ENCODE results near the gene SGPP2. TPM values are rescaled to one million over a fixed set of nuclear protein-coding genes. Genes with fewer than 3 reads are reported as not detected.

SGPP2 gene
- polyA plus RNA-seq, 2 of the 4 experiments (the other 2 are of a cell fraction) = 0.10 to 0.26 TPM

DNA sequence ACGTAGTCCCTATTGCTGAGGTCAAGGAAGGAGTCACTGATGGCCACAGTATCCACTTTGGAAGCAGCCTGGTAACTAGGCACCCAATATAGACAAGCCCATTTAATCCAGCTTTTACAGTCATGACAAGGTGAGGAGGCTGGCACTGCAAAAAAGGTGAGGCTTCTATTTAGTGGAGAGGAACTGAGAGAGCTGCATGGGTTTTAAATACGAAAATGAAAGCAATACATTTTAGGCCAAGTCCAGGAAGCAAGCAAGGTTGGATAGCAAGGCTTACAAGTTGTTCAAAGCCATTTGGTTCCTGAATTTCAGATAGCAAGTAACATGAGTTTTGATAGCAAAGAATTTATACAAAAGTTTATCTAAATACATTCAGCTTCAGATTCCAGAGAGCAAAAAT lies 80.4 kb downstream of the SGPP2 start:
- no peak for DNase-seq (ENCODE audit: low read depth in 1 of 2, low spot score in 1 of 2)
- Histone ChIP-seq H3K4me2 (no peak overlapping the region), H3K4me1 (no peaks in the 10 kb centered on the region), H3K9me3 (no peaks in the 10 kb centered on the region), H3K27ac (no peak overlapping the region), H3K4me3 (no peak overlapping the region)
- CTCF ChIA-PET = interaction anchor here (0.7 kb wide), 1 partner anchor 11 kb away, joined by 3 read pairs; no protein-coding TSS in a partner anchor
- 25% methylated on average over 2 of the region's 2 CpGs for WGBS (ENCODE audit: missing lambda C conversion rate)
- no peak for FAIRE-seq
- ATAC-seq = no peak
- POLR2A ChIA-PET = no interaction called here
- no peak for TF ChIP-seq EHMT2 (IDR thresholded peaks at IDR 0.05; ENCODE audit: low read depth)
- TF ChIP-seq, protein P1, sequence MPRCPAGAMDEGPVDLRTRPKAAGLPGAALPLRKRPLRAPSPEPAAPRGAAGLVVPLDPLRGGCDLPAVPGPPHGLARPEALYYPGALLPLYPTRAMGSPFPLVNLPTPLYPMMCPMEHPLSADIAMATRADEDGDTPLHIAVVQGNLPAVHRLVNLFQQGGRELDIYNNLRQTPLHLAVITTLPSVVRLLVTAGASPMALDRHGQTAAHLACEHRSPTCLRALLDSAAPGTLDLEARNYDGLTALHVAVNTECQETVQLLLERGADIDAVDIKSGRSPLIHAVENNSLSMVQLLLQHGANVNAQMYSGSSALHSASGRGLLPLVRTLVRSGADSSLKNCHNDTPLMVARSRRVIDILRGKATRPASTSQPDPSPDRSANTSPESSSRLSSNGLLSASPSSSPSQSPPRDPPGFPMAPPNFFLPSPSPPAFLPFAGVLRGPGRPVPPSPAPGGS (IDR thresholded peaks at IDR 0.05) = no peak
- TF ChIP-seq ZNF302 (CRISPR knock-in tag; IDR thresholded peaks at IDR 0.05) = no peak
- no peak for TF ChIP-seq KDM1A (IDR thresholded peaks at IDR 0.05; ENCODE audit: low read depth)
- no peak for TF ChIP-seq ZSCAN20 (CRISPR knock-in tag; IDR thresholded peaks at IDR 0.05)
- TF ChIP-seq, protein P2, sequence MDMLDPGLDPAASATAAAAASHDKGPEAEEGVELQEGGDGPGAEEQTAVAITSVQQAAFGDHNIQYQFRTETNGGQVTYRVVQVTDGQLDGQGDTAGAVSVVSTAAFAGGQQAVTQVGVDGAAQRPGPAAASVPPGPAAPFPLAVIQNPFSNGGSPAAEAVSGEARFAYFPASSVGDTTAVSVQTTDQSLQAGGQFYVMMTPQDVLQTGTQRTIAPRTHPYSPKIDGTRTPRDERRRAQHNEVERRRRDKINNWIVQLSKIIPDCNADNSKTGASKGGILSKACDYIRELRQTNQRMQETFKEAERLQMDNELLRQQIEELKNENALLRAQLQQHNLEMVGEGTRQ (IDR thresholded peaks at IDR 0.05) = no peak
- TF ChIP-seq HOXB13 (CRISPR knock-in tag; IDR thresholded peaks at IDR 0.05; ENCODE audit: low read depth) = no peak
- TF ChIP-seq KDM5A (IDR thresholded peaks at IDR 0.05) = no peak
- TF ChIP-seq SMC3 (IDR thresholded peaks at IDR 0.05) = no peak
- TF ChIP-seq, protein P3, sequence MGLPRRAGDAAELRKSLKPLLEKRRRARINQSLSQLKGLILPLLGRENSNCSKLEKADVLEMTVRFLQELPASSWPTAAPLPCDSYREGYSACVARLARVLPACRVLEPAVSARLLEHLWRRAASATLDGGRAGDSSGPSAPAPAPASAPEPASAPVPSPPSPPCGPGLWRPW (IDR thresholded peaks at IDR 0.05) = no peak
- no peak for TF ChIP-seq POLR2AphosphoS2 (conservative IDR thresholded peaks at IDR 0.05; ENCODE audit: low read length)
- TF ChIP-seq NR3C1 (IDR thresholded peaks at IDR 0.05) = no peak

DNA sequence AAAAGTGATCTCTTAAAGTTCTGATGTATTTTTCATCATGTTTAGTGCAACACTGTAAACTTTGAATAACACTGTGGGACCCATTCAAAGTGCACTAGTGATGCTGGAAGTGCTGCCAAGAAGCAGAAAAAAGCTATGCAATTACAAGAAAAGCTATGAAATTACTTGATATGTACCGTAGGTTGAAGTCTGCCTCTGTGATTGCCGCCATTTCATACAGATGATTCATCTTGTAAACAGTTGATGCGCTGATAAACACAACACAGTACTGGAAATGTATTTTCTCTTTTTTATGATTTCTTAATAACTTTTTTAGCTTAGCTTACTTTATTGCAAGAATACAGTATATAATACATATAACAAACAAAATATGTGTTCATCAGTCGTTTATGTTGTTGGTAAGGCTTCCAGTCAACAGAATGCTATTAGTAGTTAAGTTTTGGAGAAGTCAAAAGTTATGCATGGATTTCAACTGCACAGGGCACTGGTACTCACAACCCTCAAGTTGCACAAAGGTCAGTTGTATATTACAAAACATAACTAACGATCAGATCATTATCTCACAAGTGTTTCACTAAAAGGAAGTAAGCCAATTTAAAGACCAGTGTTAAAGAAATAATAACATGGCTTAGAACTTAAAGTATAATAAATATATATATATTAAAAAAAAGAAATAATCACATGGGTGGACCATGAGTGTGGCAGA lies 82.0 kb downstream of the SGPP2 start:
- ATAC-seq = no peak
- ChIA-PET POLR2A (no interaction called here), CTCF (no interaction called here)
- 31% methylated on average over 5 of the region's 5 CpGs for WGBS (ENCODE audit: missing lambda C conversion rate)
- no peak for DNase-seq (ENCODE audit: low read depth in 1 of 2, low spot score in 1 of 2)
- no peak for TF ChIP-seq MYC (IDR thresholded peaks at IDR 0.05; ENCODE audit: borderline replicate concordance, low read length)
- TF ChIP-seq ZSCAN20 (CRISPR knock-in tag; IDR thresholded peaks at IDR 0.05) = no peak
- no peak for TF ChIP-seq NPAS2 (CRISPR knock-in tag; IDR thresholded peaks at IDR 0.05; ENCODE audit: borderline replicate concordance)
- no peak for TF ChIP-seq FOSB (CRISPR knock-in tag; IDR thresholded peaks at IDR 0.05)
- no peak for TF ChIP-seq TFCP2L1 (CRISPR knock-in tag; IDR thresholded peaks at IDR 0.05)
- TF ChIP-seq NFE2L2 (conservative IDR thresholded peaks at IDR 0.05; ENCODE audit: low read length) = no peak
- no peak for TF ChIP-seq JUNB (IDR thresholded peaks at IDR 0.05)
- no peak for TF ChIP-seq ESRRA (IDR thresholded peaks at IDR 0.05; ENCODE audit: borderline replicate concordance, low read length)
- no peak for TF ChIP-seq ZFP36 (IDR thresholded peaks at IDR 0.05; ENCODE audit: borderline replicate concordance, partially characterized antibody)
- H3K27ac ChIP-seq = no peak overlapping the region
- FAIRE-seq = no peak
- H3K4me2 ChIP-seq = 0 out of 3 replicates have a peak overlapping the region, but pooled peaks have one; percentile 9
- H3K4me3 ChIP-seq = no peak overlapping the region
- H3K4me1 ChIP-seq = no peaks in the 10 kb centered on the region
- no peaks in the 10 kb centered on the region for H3K9me3 ChIP-seq

DNA sequence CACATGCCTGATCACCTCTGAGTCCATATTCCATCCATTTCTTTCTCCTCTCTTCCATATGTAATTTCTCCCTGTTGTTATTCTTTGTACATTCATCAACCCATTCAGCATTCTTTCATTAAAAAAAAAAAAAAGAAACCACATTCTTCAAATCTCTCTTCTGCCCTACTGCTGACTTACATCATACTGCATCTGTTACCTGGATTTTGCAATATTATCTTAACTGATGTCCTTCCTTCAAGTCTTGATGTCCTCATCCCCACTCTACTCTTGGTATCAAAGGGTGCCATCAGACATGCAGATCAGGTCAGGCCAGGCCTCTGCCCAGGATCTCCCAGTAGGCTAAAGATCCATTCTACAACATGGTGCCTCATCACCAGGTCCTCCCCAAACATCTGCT lies 90.6 kb downstream of the SGPP2 start:
- no peak overlapping the region for H3K27ac ChIP-seq
- ChIA-PET CTCF (no interaction called here), POLR2A (no interaction called here)
- no peaks in the 10 kb centered on the region for H3K9me3 ChIP-seq
- FAIRE-seq = no peak
- no peak overlapping the region for H3K4me3 ChIP-seq
- H3K4me1 ChIP-seq = no peaks in the 10 kb centered on the region
- H3K4me2 ChIP-seq = no peak overlapping the region
- TF ChIP-seq, protein P4, sequence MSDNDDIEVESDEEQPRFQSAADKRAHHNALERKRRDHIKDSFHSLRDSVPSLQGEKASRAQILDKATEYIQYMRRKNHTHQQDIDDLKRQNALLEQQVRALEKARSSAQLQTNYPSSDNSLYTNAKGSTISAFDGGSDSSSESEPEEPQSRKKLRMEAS (IDR thresholded peaks at IDR 0.05) = no peak
- TF ChIP-seq KDM5A (IDR thresholded peaks at IDR 0.05) = no peak
- TF ChIP-seq ZC3H11A (IDR thresholded peaks at IDR 0.05) = no peak
- TF ChIP-seq, protein P1 (IDR thresholded peaks at IDR 0.05) = no peak
- TF ChIP-seq CEBPB (IDR thresholded peaks at IDR 0.05) = no peak
- TF ChIP-seq TFCP2L1 (CRISPR knock-in tag; IDR thresholded peaks at IDR 0.05) = no peak
- no peak for TF ChIP-seq RAD21 (conservative IDR thresholded peaks at IDR 0.05 in 1 of 2, IDR thresholded peaks at IDR 0.05 in 1 of 2)
- TF ChIP-seq MYC (IDR thresholded peaks at IDR 0.05; ENCODE audit: borderline replicate concordance, low read length) = no peak
- TF ChIP-seq EP300 (IDR thresholded peaks at IDR 0.05) = no peak
- TF ChIP-seq NFE2L2 (conservative IDR thresholded peaks at IDR 0.05; ENCODE audit: low read length) = no peak
- TF ChIP-seq SMC3 (IDR thresholded peaks at IDR 0.05) = no peak
- TF ChIP-seq GATA3 (IDR thresholded peaks at IDR 0.05; ENCODE audit: borderline replicate concordance) = no peak
- no peak for ATAC-seq
- DNase-seq (ENCODE audit: low read depth in 1 of 2, low spot score in 1 of 2) = no peak

All from A549 (cell line).